Stimulated activated CD8-positive, alpha-beta memory T cell treated with anti-CD3 and anti-CD28 coated beads, Interleukin-2, amount 100 ng/mL, for 48 hours (primary cell): ENCODE data around the gene MAML2.
"Not testable (repeated sequence)": the region's sequence is repeated elsewhere in the genome, so short reads cannot be mapped to it uniquely, and the experiment has no call there.

Source experiments
- DNase-seq, 2 donors: peaks; one replicate each; pipeline ENCODE4 v3.0.0-alpha.2; 2020; ENCODE audit warnings: low read depth in 2 of 2

The MAML2 gene

GRCh38 chr11:96187822-96188221 is 155.2 kb downstream of the MAML2 start:
- DNase-seq: no peak

GRCh38 chr11:96186806-96187205 is 156.2 kb downstream of the MAML2 start:
- no peak for DNase-seq

GRCh38 chr11:96185220-96185768 is 157.7 kb downstream of the MAML2 start:
- DNase-seq: no peak

- not testable (repeated sequence) for DNase-seq
Observed at GRCh38 chr11:96180937-96181336, 162.1 kb downstream of the MAML2 start.

- no peak for DNase-seq
Observed at GRCh38 chr11:96180341-96180740, 162.7 kb downstream of the MAML2 start.

- no peak for DNase-seq
Observed at GRCh38 chr11:96179905-96180304, 163.1 kb downstream of the MAML2 start.

GRCh38 chr11:96178887-96179279 is 164.1 kb downstream of the MAML2 start:
- DNase-seq: no peak

- DNase-seq: no peak
Observed at GRCh38 chr11:96178049-96178886, 164.7 kb downstream of the MAML2 start.

GRCh38 chr11:96177146-96177545 is 165.8 kb downstream of the MAML2 start:
- DNase-seq: no peak

GRCh38 chr11:96173906-96174305 is 169.1 kb downstream of the MAML2 start:
- DNase-seq: no peak

GRCh38 chr11:96173422-96173821 is 169.6 kb downstream of the MAML2 start:
- no peak for DNase-seq

GRCh38 chr11:96172604-96173003 is 170.4 kb downstream of the MAML2 start:
- no peak for DNase-seq

GRCh38 chr11:96169250-96169649 is 173.7 kb downstream of the MAML2 start:
- DNase-seq: no peak

GRCh38 chr11:96168623-96169022 is 174.4 kb downstream of the MAML2 start:
- no peak for DNase-seq

GRCh38 chr11:96167787-96168186 is 175.2 kb downstream of the MAML2 start:
- DNase-seq: no peak

- no peak for DNase-seq
Observed at GRCh38 chr11:96167203-96167758, 175.7 kb downstream of the MAML2 start.

- DNase-seq: no peak
Observed at GRCh38 chr11:96162816-96163499, 180.0 kb downstream of the MAML2 start.

GRCh38 chr11:96161307-96162089 is 181.5 kb downstream of the MAML2 start:
- no peak for DNase-seq

GRCh38 chr11:96160732-96161306 is 182.2 kb downstream of the MAML2 start:
- DNase-seq: no peak

- no peak for DNase-seq
Observed at GRCh38 chr11:96159968-96160367, 183.0 kb downstream of the MAML2 start.

- DNase-seq: no peak
Observed at GRCh38 chr11:96158126-96158525, 184.9 kb downstream of the MAML2 start.

GRCh38 chr11:96157517-96157873 is 185.5 kb downstream of the MAML2 start:
- DNase-seq: no peak
